ENCODE measurements around the gene TRPV3. TPM values are rescaled to one million over a fixed set of nuclear protein-coding genes. Genes with fewer than 3 reads are reported as not detected.
"Not testable (repeated sequence)": the region's sequence is repeated elsewhere in the genome, so short reads cannot be mapped to it uniquely, and the experiment has no call there.

The TRPV3 gene
- total and polyA plus RNA-seq, 4 experiments from 2014 or later: 0.06 to 0.14 TPM; not detected in 2

DNA sequence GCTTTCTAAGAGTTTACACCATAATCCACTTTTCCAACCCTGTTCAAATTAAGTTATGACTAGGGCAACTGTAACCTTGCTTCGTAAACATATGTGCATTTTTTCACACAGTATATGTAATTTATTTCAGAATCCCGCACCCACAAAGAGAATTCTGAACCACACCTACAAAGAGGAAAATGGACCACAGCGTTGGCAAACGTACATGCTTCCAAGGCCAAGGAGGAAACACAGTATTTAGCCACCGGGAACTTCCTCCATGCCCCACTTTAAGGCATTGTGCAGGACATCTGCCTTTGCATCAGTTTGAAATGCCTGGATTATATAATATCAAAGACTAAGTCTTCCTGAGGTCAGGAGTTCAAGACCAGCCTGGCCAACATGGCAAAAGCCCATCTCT, 88.1 kb downstream of the TRPV3 start:
- Histone ChIP-seq H3K4me1 (ENCODE audit: insufficient read depth, low read length) (no peaks in the 10 kb centered on the region), H3K27me3 (ENCODE audit: insufficient read depth, low read length) (no peaks in the 10 kb centered on the region), H3K27ac (ENCODE audit: low read depth, low read length) (no peak overlapping the region), H3K36me3 (ENCODE audit: insufficient read depth, low read length) (no peaks in the 10 kb centered on the region), H3K9me3 (ENCODE audit: control insufficient read depth in 1 of 2, low read length in 2 of 2) (no peaks in the 10 kb centered on the region), H3K4me3 (ENCODE audit: low read length in 2 of 2) (no peak overlapping the region)
- no peak overlapping the region for H3K27ac Mint-ChIP-seq
- ChIA-PET POLR2A (ENCODE audit: partially characterized antibody) (no interaction called here), CTCF (ENCODE audit: partially characterized antibody) (no interaction called here)
- H3K36me3 Mint-ChIP-seq: no peaks in the 10 kb centered on the region
- no peak overlapping the region for H3K4me3 Mint-ChIP-seq
- intact Hi-C loops (cut with micrococcal nuclease): no loop called here
- peaks cover 4 to 6% of the 10 kb centered on the region in 2 donors for H3K27me3 Mint-ChIP-seq
- no peak for DNase-seq
- H3K4me1 Mint-ChIP-seq: no peaks in the 10 kb centered on the region
- H3K9me3 Mint-ChIP-seq: no peaks in the 10 kb centered on the region

GRCh38 chr17:3466355-3466754, 91.3 kb downstream of the TRPV3 start:
- CTCF ChIA-PET (ENCODE audit: partially characterized antibody); H3K4me3 Mint-ChIP-seq; DNase-seq; intact Hi-C loops (cut with micrococcal nuclease); H3K4me3 ChIP-seq (ENCODE audit: low read length in 2 of 2); H3K27me3 Mint-ChIP-seq; H3K9me3 Mint-ChIP-seq; H3K27ac ChIP-seq (ENCODE audit: low read depth, low read length); H3K9me3 ChIP-seq (ENCODE audit: control insufficient read depth in 1 of 2, low read length in 2 of 2); H3K4me1 ChIP-seq (ENCODE audit: insufficient read depth, low read length); H3K36me3 ChIP-seq (ENCODE audit: insufficient read depth, low read length); H3K4me1 Mint-ChIP-seq; POLR2A ChIA-PET (ENCODE audit: partially characterized antibody); H3K36me3 Mint-ChIP-seq; H3K27me3 ChIP-seq (ENCODE audit: insufficient read depth, low read length); H3K27ac Mint-ChIP-seq: not testable (repeated sequence)

Other genes with a start within 250 kb of the TRPV3 start
- gene OR3A2, start 171.5 kb downstream of the TRPV3 start, total RNA-seq: 1 to 10 TPM; 1.9 to 2.4 TPM
- under 1 TPM; 0.79 to 1.00 TPM for gene OR3A2, start 171.5 kb downstream of the TRPV3 start, polyA plus RNA-seq
- not detected for gene OR1E1, start 159.4 kb downstream of the TRPV3 start, total RNA-seq
- not detected for gene OR1E1, start 159.4 kb downstream of the TRPV3 start, polyA plus RNA-seq
- not detected for gene OR3A3, start 146.4 kb downstream of the TRPV3 start, total RNA-seq
- not detected for gene OR3A3, start 146.4 kb downstream of the TRPV3 start, polyA plus RNA-seq
- gene OR1E2, start 124.0 kb downstream of the TRPV3 start, total RNA-seq: not detected
- not detected for gene OR1E2, start 124.0 kb downstream of the TRPV3 start, polyA plus RNA-seq
- gene SPATA22, start 86.0 kb downstream of the TRPV3 start, total RNA-seq: not detected
- under 1 TPM in 1 of 2 donors, not detected in 1; 0.42 TPM for gene SPATA22, start 86.0 kb downstream of the TRPV3 start, polyA plus RNA-seq
- gene ASPA, start 81.8 kb downstream of the TRPV3 start, total RNA-seq: not detected
- gene ASPA, start 81.8 kb downstream of the TRPV3 start, polyA plus RNA-seq: not detected
- gene TRPV1, start 51.6 kb upstream of the TRPV3 start, total RNA-seq: 1 to 10 TPM; 8.1 to 8.8 TPM
- gene TRPV1, start 51.6 kb upstream of the TRPV3 start, polyA plus RNA-seq: under 1 TPM in 1 of 2 donors, not detected in 1; 0.46 TPM
- 10 to 100 TPM; 10.7 to 11.6 TPM for gene SHPK, start 78.4 kb upstream of the TRPV3 start, total RNA-seq
- 1 to 10 TPM; 5.8 to 6.0 TPM for gene SHPK, start 78.4 kb upstream of the TRPV3 start, polyA plus RNA-seq
- 10 to 100 TPM; 11.6 to 12.0 TPM for gene CTNS, start 78.9 kb upstream of the TRPV3 start, total RNA-seq
- gene CTNS, start 78.9 kb upstream of the TRPV3 start, polyA plus RNA-seq: 1 to 10 TPM; 7.7 to 8.0 TPM
- 10 to 100 TPM; 12.7 to 13.2 TPM for gene TAX1BP3, start 110.8 kb upstream of the TRPV3 start, total RNA-seq
- gene TAX1BP3, start 110.8 kb upstream of the TRPV3 start, polyA plus RNA-seq: 10 to 100 TPM; 28.2 to 32.3 TPM
- gene EMC6, start 111.0 kb upstream of the TRPV3 start, total RNA-seq: 10 to 100 TPM; 27.8 to 29.4 TPM
- 100 to 1,000 TPM in 1 of 2 donors, 10 to 100 TPM in 1; 75.7 to 104 TPM for gene EMC6, start 111.0 kb upstream of the TRPV3 start, polyA plus RNA-seq
- gene P2RX5, start 138.3 kb upstream of the TRPV3 start, total RNA-seq: 10 to 100 TPM; 13.8 to 16.0 TPM
- 10 to 100 TPM; 18.8 to 28.9 TPM for gene P2RX5, start 138.3 kb upstream of the TRPV3 start, polyA plus RNA-seq
- under 1 TPM; 0.28 to 0.41 TPM for gene HASPIN, start 166.1 kb upstream of the TRPV3 start, total RNA-seq
- under 1 TPM in 1 of 2 donors, not detected in 1; 0.29 TPM for gene HASPIN, start 166.1 kb upstream of the TRPV3 start, polyA plus RNA-seq
- 10 to 100 TPM; 17.2 to 18.7 TPM for gene ITGAE, start 243.4 kb upstream of the TRPV3 start, total RNA-seq
- 10 to 100 TPM; 36.6 to 43.6 TPM for gene ITGAE, start 243.4 kb upstream of the TRPV3 start, polyA plus RNA-seq

All from CD4-positive, alpha-beta memory T cell (primary cell).